ENCODE measurements around the gene DOK5. TPM values are rescaled to one million over a fixed set of nuclear protein-coding genes. Genes with fewer than 3 reads are reported as not detected.
A peak's percentile ranks its signal among the peaks of the same experiment; 100 is the strongest.

Gene DOK5
- polyA plus RNA-seq, 1 of the 3 experiments (the other 2 are of a cell fraction), result 12.4 TPM

DNA sequence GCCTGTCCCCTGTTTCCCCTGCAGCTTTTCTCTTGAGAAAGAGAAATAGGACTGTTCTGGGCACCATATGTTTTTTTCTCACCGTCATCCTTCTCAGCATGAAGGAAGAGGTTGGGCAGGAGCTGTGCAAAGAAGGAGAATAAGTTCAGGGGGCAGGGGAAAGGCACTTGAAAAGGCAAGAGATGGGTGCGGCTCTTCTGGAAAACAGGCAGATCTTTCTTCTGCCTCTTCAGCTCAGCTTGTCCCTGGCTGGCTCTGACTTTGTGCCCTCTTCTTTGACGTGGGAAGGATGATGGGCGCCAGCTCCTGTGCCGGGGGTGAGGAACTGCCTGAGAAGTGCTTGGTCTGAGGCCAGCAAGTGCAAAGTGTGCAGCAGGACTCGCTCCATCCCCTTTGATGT is 206.5 kb downstream of the DOK5 start:
- no peaks in the 10 kb centered on the region for H3K79me2 ChIP-seq (ENCODE audit: insufficient read depth)
- TF ChIP-seq JUND (IDR thresholded peaks at IDR 0.05) (no peak), TCF12 (IDR thresholded peaks at IDR 0.05) (no peak), SIN3A (IDR thresholded peaks at IDR 0.05; ENCODE audit: borderline replicate concordance, low read depth, low read length) (no peak), USF2 (IDR thresholded peaks at IDR 0.05; ENCODE audit: borderline replicate concordance, low read depth, low read length) (no peak), GABPA (IDR thresholded peaks at IDR 0.05; ENCODE audit: low read depth) (no peak), YY1 (IDR thresholded peaks at IDR 0.05; ENCODE audit: low read depth) (no peak), MXI1 (IDR thresholded peaks at IDR 0.05; ENCODE audit: low read depth, low read length) (no peak), RAD21 (IDR thresholded peaks at IDR 0.05; ENCODE audit: low read length) (no peak), POLR2AphosphoS5 (IDR thresholded peaks at IDR 0.05; ENCODE audit: low read depth, low read length) (no peak), TEAD4 (IDR thresholded peaks at IDR 0.05; ENCODE audit: borderline replicate concordance, insufficient read depth) (no peak), SMC3 (IDR thresholded peaks at IDR 0.05; ENCODE audit: low read depth, low read length) (no peak), USF1 (IDR thresholded peaks at IDR 0.05; ENCODE audit: borderline replicate concordance, low read depth) (no peak), RCOR1 (IDR thresholded peaks at IDR 0.05; ENCODE audit: low read length) (no peak), EZH2phosphoT487 (IDR thresholded peaks at IDR 0.05; ENCODE audit: borderline replicate concordance, low read depth) (no peak)
- TF ChIP-seq, protein P1, sequence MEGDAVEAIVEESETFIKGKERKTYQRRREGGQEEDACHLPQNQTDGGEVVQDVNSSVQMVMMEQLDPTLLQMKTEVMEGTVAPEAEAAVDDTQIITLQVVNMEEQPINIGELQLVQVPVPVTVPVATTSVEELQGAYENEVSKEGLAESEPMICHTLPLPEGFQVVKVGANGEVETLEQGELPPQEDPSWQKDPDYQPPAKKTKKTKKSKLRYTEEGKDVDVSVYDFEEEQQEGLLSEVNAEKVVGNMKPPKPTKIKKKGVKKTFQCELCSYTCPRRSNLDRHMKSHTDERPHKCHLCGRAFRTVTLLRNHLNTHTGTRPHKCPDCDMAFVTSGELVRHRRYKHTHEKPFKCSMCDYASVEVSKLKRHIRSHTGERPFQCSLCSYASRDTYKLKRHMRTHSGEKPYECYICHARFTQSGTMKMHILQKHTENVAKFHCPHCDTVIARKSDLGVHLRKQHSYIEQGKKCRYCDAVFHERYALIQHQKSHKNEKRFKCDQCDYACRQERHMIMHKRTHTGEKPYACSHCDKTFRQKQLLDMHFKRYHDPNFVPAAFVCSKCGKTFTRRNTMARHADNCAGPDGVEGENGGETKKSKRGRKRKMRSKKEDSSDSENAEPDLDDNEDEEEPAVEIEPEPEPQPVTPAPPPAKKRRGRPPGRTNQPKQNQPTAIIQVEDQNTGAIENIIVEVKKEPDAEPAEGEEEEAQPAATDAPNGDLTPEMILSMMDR (IDR thresholded peaks at IDR 0.05), result no peak
- TF ChIP-seq, protein P2, sequence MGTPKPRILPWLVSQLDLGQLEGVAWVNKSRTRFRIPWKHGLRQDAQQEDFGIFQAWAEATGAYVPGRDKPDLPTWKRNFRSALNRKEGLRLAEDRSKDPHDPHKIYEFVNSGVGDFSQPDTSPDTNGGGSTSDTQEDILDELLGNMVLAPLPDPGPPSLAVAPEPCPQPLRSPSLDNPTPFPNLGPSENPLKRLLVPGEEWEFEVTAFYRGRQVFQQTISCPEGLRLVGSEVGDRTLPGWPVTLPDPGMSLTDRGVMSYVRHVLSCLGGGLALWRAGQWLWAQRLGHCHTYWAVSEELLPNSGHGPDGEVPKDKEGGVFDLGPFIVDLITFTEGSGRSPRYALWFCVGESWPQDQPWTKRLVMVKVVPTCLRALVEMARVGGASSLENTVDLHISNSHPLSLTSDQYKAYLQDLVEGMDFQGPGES (IDR thresholded peaks at IDR 0.05; ENCODE audit: low read depth, low read length), result no peak
- TF ChIP-seq, protein P3, sequence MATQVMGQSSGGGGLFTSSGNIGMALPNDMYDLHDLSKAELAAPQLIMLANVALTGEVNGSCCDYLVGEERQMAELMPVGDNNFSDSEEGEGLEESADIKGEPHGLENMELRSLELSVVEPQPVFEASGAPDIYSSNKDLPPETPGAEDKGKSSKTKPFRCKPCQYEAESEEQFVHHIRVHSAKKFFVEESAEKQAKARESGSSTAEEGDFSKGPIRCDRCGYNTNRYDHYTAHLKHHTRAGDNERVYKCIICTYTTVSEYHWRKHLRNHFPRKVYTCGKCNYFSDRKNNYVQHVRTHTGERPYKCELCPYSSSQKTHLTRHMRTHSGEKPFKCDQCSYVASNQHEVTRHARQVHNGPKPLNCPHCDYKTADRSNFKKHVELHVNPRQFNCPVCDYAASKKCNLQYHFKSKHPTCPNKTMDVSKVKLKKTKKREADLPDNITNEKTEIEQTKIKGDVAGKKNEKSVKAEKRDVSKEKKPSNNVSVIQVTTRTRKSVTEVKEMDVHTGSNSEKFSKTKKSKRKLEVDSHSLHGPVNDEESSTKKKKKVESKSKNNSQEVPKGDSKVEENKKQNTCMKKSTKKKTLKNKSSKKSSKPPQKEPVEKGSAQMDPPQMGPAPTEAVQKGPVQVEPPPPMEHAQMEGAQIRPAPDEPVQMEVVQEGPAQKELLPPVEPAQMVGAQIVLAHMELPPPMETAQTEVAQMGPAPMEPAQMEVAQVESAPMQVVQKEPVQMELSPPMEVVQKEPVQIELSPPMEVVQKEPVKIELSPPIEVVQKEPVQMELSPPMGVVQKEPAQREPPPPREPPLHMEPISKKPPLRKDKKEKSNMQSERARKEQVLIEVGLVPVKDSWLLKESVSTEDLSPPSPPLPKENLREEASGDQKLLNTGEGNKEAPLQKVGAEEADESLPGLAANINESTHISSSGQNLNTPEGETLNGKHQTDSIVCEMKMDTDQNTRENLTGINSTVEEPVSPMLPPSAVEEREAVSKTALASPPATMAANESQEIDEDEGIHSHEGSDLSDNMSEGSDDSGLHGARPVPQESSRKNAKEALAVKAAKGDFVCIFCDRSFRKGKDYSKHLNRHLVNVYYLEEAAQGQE (IDR thresholded peaks at IDR 0.05; ENCODE audit: low read depth, low read length), result no peak
- POLR2A ChIA-PET, result interaction anchor here (0.6 to 1.3 kb wide), 4 partner anchors 162 to 523 kb away, joined by 3 to 5 read pairs (median 3); no protein-coding TSS in a partner anchor
- H3F3A ChIP-seq (replicated peaks; ENCODE audit: insufficient read depth), result no peaks in the 10 kb centered on the region
- no peak overlapping the region for H3K4me3 ChIP-seq (ENCODE audit: low read depth in 2 of 2, low read length in 1 of 2)
- H4K20me1 ChIP-seq (ENCODE audit: insufficient read depth), result no peaks in the 10 kb centered on the region
- WGBS (ENCODE audit: low lambda C conversion rate), result 42% methylated on average over 6 of the region's 6 CpGs
- H3K9me2 ChIP-seq, result no peaks in the 10 kb centered on the region
- CTCF ChIA-PET, result interaction anchor here (0.8 to 3.8 kb wide), 31 partner anchors 11 to 1662 kb away, joined by 3 to 24 read pairs (median 4); no protein-coding TSS in a partner anchor
- DNase-seq, result no peak
- H3K27me3 ChIP-seq (ENCODE audit: insufficient read depth), result no peaks in the 10 kb centered on the region
- no peak overlapping the region for H2AFZ ChIP-seq (ENCODE audit: low read depth)
- no peak overlapping the region for H3K9ac ChIP-seq
- no peaks in the 10 kb centered on the region for H3K9me3 ChIP-seq
- H3K4me1 ChIP-seq (ENCODE audit: control insufficient read depth in 1 of 2, insufficient read depth in 2 of 2, low read depth in 1 of 2, low read length in 1 of 2), result peaks cover 0 to 18% of the 10 kb centered on the region in 2 experiments; a peak in 2 of 4 replicates
- peak overlapping the region in 1 of 2 experiments; percentile 72; a peak in 2 of 4 replicates for H3K27ac ChIP-seq (ENCODE audit: low read depth in 2 of 2, low read length in 1 of 2)
- H3K36me3 ChIP-seq (replicated peaks in 1 of 2; ENCODE audit: control insufficient read depth in 1 of 2, insufficient read depth in 2 of 2, low read length in 1 of 2), result no peaks in the 10 kb centered on the region
- H3K4me2 ChIP-seq, result no peak overlapping the region
